ENCODE results near the gene C14orf39. TPM values are rescaled to one million over a fixed set of nuclear protein-coding genes. Genes with fewer than 3 reads are reported as not detected.

The C14orf39 gene
- total RNA-seq, 1 donor: 0.72 TPM

GRCh38 chr14:60514741-60515491 lies 29.1 kb upstream of the C14orf39 start:
- DNase-seq (ENCODE audit: insufficient read length, low spot score, missing footprints): peak; percentile 89
- Histone ChIP-seq H3K4me2 (ENCODE audit: insufficient read depth, low read length) (peak overlapping the region; percentile 74), H3K4me1 (ENCODE audit: insufficient read depth, low read length) (peaks cover 2% of the 10 kb centered on the region), H3K27me3 (ENCODE audit: insufficient read depth, low read length) (peaks cover 65% of the 10 kb centered on the region), H4K20me1 (ENCODE audit: insufficient read depth, low read length) (no peaks in the 10 kb centered on the region), H2AFZ (ENCODE audit: low read length) (peak overlapping the region; percentile 59), H3K9me3 (ENCODE audit: low read depth, low read length) (no peaks in the 10 kb centered on the region), H3K36me3 (ENCODE audit: insufficient read depth, low read length) (no peaks in the 10 kb centered on the region), H3K4me3 (ENCODE audit: insufficient read depth, low read length) (peak overlapping the region; percentile 67), H3K79me2 (ENCODE audit: insufficient read depth, low read length) (no peaks in the 10 kb centered on the region), H3K27ac (ENCODE audit: low read depth, low read length) (no peak overlapping the region)
- peak; percentile 16 for TF ChIP-seq CTCF (IDR thresholded peaks at IDR 0.05; ENCODE audit: extremely low read depth, low read depth, low read length)

- Histone ChIP-seq H3K36me3 (ENCODE audit: insufficient read depth, low read length) (no peaks in the 10 kb centered on the region), H3K4me2 (ENCODE audit: insufficient read depth, low read length) (peak overlapping the region; percentile 74), H3K9me3 (ENCODE audit: low read depth, low read length) (no peaks in the 10 kb centered on the region), H4K20me1 (ENCODE audit: insufficient read depth, low read length) (no peaks in the 10 kb centered on the region), H3K4me3 (ENCODE audit: insufficient read depth, low read length) (peak overlapping the region; percentile 67), H3K79me2 (ENCODE audit: insufficient read depth, low read length) (no peaks in the 10 kb centered on the region), H3K27me3 (ENCODE audit: insufficient read depth, low read length) (peaks cover 71% of the 10 kb centered on the region), H3K4me1 (ENCODE audit: insufficient read depth, low read length) (peaks cover 2% of the 10 kb centered on the region), H3K27ac (ENCODE audit: low read depth, low read length) (no peak overlapping the region), H2AFZ (ENCODE audit: low read length) (peak overlapping the region; percentile 59)
- no peak for DNase-seq (ENCODE audit: insufficient read length, low spot score, missing footprints)
- TF ChIP-seq CTCF (IDR thresholded peaks at IDR 0.05; ENCODE audit: extremely low read depth, low read depth, low read length): no peak
Measured at GRCh38 chr14:60514378-60514740, 28.5 kb upstream of the C14orf39 start.

GRCh38 chr14:60512973-60513571 lies 27.2 kb upstream of the C14orf39 start:
- Histone ChIP-seq H3K27ac (ENCODE audit: low read depth, low read length) (no peak overlapping the region), H3K27me3 (ENCODE audit: insufficient read depth, low read length) (peaks cover 83% of the 10 kb centered on the region), H3K4me2 (ENCODE audit: insufficient read depth, low read length) (no peak overlapping the region), H2AFZ (ENCODE audit: low read length) (no peak overlapping the region), H3K36me3 (ENCODE audit: insufficient read depth, low read length) (no peaks in the 10 kb centered on the region), H3K4me1 (ENCODE audit: insufficient read depth, low read length) (peaks cover 2% of the 10 kb centered on the region), H4K20me1 (ENCODE audit: insufficient read depth, low read length) (no peaks in the 10 kb centered on the region), H3K79me2 (ENCODE audit: insufficient read depth, low read length) (no peaks in the 10 kb centered on the region), H3K9me3 (ENCODE audit: low read depth, low read length) (no peaks in the 10 kb centered on the region), H3K4me3 (ENCODE audit: insufficient read depth, low read length) (no peak overlapping the region)
- DNase-seq (ENCODE audit: insufficient read length, low spot score, missing footprints): no peak
- TF ChIP-seq CTCF (IDR thresholded peaks at IDR 0.05; ENCODE audit: extremely low read depth, low read depth, low read length): no peak

GRCh38 chr14:60512126-60512525 lies 26.3 kb upstream of the C14orf39 start:
- TF ChIP-seq CTCF (IDR thresholded peaks at IDR 0.05; ENCODE audit: extremely low read depth, low read depth, low read length): no peak

More at GRCh38 chr14:60512126-60512525, 26.3 kb upstream of the C14orf39 start:
- no peaks in the 10 kb centered on the region for H4K20me1 ChIP-seq (ENCODE audit: insufficient read depth, low read length)
- H3K36me3 ChIP-seq (ENCODE audit: insufficient read depth, low read length): no peaks in the 10 kb centered on the region
- H3K9me3 ChIP-seq (ENCODE audit: low read depth, low read length): no peaks in the 10 kb centered on the region
- DNase-seq (ENCODE audit: insufficient read length, low spot score, missing footprints): no peak
- H3K4me1 ChIP-seq (ENCODE audit: insufficient read depth, low read length): peaks cover 2% of the 10 kb centered on the region
- peaks cover 93% of the 10 kb centered on the region for H3K27me3 ChIP-seq (ENCODE audit: insufficient read depth, low read length)
- H2AFZ ChIP-seq (ENCODE audit: low read length): no peak overlapping the region
- H3K79me2 ChIP-seq (ENCODE audit: insufficient read depth, low read length): no peaks in the 10 kb centered on the region
- no peak overlapping the region for H3K4me2 ChIP-seq (ENCODE audit: insufficient read depth, low read length)
- H3K4me3 ChIP-seq (ENCODE audit: insufficient read depth, low read length): no peak overlapping the region
- no peak overlapping the region for H3K27ac ChIP-seq (ENCODE audit: low read depth, low read length)
